ENCODE data around the gene KCNIP1. TPM values are rescaled to one million over a fixed set of nuclear protein-coding genes. Genes with fewer than 3 reads are reported as not detected.

KCNIP1 gene
- total and polyA plus RNA-seq, 10 of the 15 experiments (the other 5 are each of a cell fraction or from before 2014, with no cell fraction given): not detected

DNA sequence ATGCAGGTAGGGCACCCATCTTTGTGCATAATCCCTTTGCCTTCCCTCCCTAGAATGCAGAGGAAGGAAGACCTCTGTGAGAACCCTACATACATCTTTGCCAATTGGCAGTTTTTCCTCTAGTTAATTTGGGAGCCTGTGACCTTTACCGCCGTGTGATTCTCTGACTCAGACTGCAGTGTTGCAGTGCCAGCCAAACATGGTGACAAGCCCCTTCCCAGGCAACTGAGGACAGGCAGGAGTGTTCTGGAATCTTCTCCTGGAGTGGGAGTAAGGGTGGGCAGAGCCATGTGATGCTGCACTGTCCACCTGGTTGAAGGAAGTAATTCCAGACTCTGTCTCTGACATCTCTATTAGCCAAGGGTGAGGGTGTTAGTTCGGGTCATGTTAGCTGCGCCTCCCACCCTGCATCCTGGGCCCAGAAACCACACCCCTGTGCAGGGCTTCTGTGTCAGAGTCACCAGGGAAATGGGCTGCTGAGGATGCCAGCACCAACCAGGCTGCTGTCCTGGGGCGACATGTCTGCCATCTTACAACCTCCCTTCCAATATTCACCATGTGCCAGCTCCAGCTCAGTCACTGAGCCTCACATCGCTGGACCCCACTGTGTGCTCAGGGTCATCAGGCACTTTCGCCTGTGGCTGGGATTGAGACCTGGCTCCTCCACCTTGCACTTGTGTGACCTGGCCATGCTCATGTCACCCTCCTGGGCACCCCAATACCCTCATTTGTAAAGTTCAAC lies 21.8 kb downstream of the KCNIP1 start:
- ChIA-PET POLR2A (no interaction called here), CTCF (no interaction called here), RAD21 (ENCODE audit: unreplicated experiment) (no interaction called here), SMC1A (ENCODE audit: uncharacterized antibody, unreplicated experiment) (no interaction called here)
- no peaks in the 10 kb centered on the region; a peak in 1 of 4 replicates for H3K27me3 ChIP-seq (replicated peaks in 1 of 2; ENCODE audit: control insufficient read depth in 2 of 2, insufficient read depth in 2 of 2, low read length in 1 of 2)
- no TSS peak for BruUV-seq (replicated peaks)
- no peaks in the 10 kb centered on the region for H3K36me3 ChIP-seq (ENCODE audit: control insufficient read depth in 2 of 2, insufficient read depth in 2 of 2, low read length in 1 of 2)
- intact Hi-C loops (cut with micrococcal nuclease; ENCODE audit: unreplicated experiment) (no loop called here), in situ Hi-C loops (cut with MboI) (no loop called here)
- H3K27ac ChIP-seq (ENCODE audit: control insufficient read depth, insufficient read depth): no peak overlapping the region
- FAIRE-seq: no peak
- H4K20me1 ChIP-seq (ENCODE audit: control insufficient read depth, insufficient read depth): no peaks in the 10 kb centered on the region
- no peaks in the 10 kb centered on the region for H3K79me2 ChIP-seq (ENCODE audit: control insufficient read depth, insufficient read depth, low read length)
- no peaks in the 10 kb centered on the region for H3K4me1 ChIP-seq (ENCODE audit: control insufficient read depth, insufficient read depth, low read length)
- H3K4me3 ChIP-seq: no peak overlapping the region
- H3K9ac ChIP-seq (ENCODE audit: control insufficient read depth, insufficient read depth, low read length): no peak overlapping the region
- WGBS (ENCODE audit: insufficient coverage, insufficient replicate concordance, low lambda C conversion rate, missing lambda C conversion rate): 55% methylated on average over 7 of the region's 7 CpGs
- DNase-seq (ENCODE audit: low read depth, low spot score): no peak
- H2AFZ ChIP-seq (ENCODE audit: control insufficient read depth, low read depth, low read length): no peak overlapping the region
- no peak overlapping the region for H3K4me2 ChIP-seq (ENCODE audit: control insufficient read depth, insufficient read depth)
- no peaks in the 10 kb centered on the region for H3K9me3 ChIP-seq (replicated peaks; ENCODE audit: control insufficient read depth, insufficient read depth, low read length)
- no peak for TF ChIP-seq SPI1 (IDR thresholded peaks at IDR 0.05; ENCODE audit: borderline replicate concordance, insufficient read depth, low read depth, low read length)
- no peak for TF ChIP-seq POLR2A (IDR thresholded peaks at IDR 0.05; ENCODE audit: low read depth, low read length)
- TF ChIP-seq LARP7 (IDR thresholded peaks at IDR 0.05): no peak
- TF ChIP-seq, protein P1, sequence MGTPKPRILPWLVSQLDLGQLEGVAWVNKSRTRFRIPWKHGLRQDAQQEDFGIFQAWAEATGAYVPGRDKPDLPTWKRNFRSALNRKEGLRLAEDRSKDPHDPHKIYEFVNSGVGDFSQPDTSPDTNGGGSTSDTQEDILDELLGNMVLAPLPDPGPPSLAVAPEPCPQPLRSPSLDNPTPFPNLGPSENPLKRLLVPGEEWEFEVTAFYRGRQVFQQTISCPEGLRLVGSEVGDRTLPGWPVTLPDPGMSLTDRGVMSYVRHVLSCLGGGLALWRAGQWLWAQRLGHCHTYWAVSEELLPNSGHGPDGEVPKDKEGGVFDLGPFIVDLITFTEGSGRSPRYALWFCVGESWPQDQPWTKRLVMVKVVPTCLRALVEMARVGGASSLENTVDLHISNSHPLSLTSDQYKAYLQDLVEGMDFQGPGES (IDR thresholded peaks at IDR 0.05): no peak
- no peak for TF ChIP-seq NFYB (IDR thresholded peaks at IDR 0.05; ENCODE audit: insufficient read depth, low read depth, low read length)
- TF ChIP-seq, protein P2, sequence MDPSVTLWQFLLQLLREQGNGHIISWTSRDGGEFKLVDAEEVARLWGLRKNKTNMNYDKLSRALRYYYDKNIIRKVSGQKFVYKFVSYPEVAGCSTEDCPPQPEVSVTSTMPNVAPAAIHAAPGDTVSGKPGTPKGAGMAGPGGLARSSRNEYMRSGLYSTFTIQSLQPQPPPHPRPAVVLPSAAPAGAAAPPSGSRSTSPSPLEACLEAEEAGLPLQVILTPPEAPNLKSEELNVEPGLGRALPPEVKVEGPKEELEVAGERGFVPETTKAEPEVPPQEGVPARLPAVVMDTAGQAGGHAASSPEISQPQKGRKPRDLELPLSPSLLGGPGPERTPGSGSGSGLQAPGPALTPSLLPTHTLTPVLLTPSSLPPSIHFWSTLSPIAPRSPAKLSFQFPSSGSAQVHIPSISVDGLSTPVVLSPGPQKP (IDR thresholded peaks at IDR 0.05; ENCODE audit: low read depth, low read length): no peak
- no peak for TF ChIP-seq MYC (IDR thresholded peaks at IDR 0.05; ENCODE audit: insufficient read depth, insufficient read length, insufficient replicate concordance, low read length, severe bottlenecking)
- TF ChIP-seq, protein P3, sequence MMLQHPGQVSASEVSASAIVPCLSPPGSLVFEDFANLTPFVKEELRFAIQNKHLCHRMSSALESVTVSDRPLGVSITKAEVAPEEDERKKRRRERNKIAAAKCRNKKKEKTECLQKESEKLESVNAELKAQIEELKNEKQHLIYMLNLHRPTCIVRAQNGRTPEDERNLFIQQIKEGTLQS (IDR thresholded peaks at IDR 0.05; ENCODE audit: borderline replicate concordance, extremely low read depth, low read depth, low read length): no peak
- no peak for TF ChIP-seq STAT3 (IDR thresholded peaks at IDR 0.05; ENCODE audit: low read depth, low read length)
- no peak for TF ChIP-seq BACH1 (IDR thresholded peaks at IDR 0.05; ENCODE audit: borderline replicate concordance)
- TF ChIP-seq, protein P4, sequence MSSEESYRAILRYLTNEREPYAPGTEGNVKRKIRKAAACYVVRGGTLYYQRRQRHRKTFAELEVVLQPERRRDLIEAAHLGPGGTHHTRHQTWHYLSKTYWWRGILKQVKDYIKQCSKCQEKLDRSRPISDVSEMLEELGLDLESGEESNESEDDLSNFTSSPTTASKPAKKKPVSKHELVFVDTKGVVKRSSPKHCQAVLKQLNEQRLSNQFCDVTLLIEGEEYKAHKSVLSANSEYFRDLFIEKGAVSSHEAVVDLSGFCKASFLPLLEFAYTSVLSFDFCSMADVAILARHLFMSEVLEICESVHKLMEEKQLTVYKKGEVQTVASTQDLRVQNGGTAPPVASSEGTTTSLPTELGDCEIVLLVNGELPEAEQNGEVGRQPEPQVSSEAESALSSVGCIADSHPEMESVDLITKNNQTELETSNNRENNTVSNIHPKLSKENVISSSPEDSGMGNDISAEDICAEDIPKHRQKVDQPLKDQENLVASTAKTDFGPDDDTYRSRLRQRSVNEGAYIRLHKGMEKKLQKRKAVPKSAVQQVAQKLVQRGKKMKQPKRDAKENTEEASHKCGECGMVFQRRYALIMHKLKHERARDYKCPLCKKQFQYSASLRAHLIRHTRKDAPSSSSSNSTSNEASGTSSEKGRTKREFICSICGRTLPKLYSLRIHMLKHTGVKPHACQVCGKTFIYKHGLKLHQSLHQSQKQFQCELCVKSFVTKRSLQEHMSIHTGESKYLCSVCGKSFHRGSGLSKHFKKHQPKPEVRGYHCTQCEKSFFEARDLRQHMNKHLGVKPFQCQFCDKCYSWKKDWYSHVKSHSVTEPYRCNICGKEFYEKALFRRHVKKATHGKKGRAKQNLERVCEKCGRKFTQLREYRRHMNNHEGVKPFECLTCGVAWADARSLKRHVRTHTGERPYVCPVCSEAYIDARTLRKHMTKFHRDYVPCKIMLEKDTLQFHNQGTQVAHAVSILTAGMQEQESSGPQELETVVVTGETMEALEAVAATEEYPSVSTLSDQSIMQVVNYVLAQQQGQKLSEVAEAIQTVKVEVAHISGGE (CRISPR knock-in tag; IDR thresholded peaks at IDR 0.05): no peak
- no peak for TF ChIP-seq SREBF1 (IDR thresholded peaks at IDR 0.05; ENCODE audit: low read length)
- TF ChIP-seq IRF4 (IDR thresholded peaks at IDR 0.05; ENCODE audit: low read depth, low read length): no peak
- TF ChIP-seq NBN (IDR thresholded peaks at IDR 0.05): no peak
- no peak for TF ChIP-seq ZNF384 (IDR thresholded peaks at IDR 0.05; ENCODE audit: borderline replicate concordance, low read depth, low read length)
- no peak for TF ChIP-seq TCF7 (IDR thresholded peaks at IDR 0.05; ENCODE audit: borderline replicate concordance)
- TF ChIP-seq SMARCA5 (IDR thresholded peaks at IDR 0.05): no peak
- no peak for TF ChIP-seq POU2F2 (IDR thresholded peaks at IDR 0.05; ENCODE audit: borderline replicate concordance, low read depth, low read length)
- TF ChIP-seq ZBED1 (IDR thresholded peaks at IDR 0.05; ENCODE audit: borderline replicate concordance): no peak
- no peak for TF ChIP-seq SUZ12 (IDR thresholded peaks at IDR 0.05; ENCODE audit: unreplicated experiment)
- no peak for ATAC-seq

Measured in GM12878 (cell line).